Spleen (tissue), 7 donors: ENCODE measurements around the gene NUDT8.

Experiments used
- POLR2A ChIP-seq, 3 donors: fragments of 450-650 bp; IDR thresholded peaks; one replicate each; pipeline ENCODE4 v1.5.1; 2017; ENCODE audit warnings: antibody characterized with exemption in 3 of 3, mild to moderate bottlenecking in 1 of 3
- TF ChIP-seq, protein P1 (sequence below), 11 experiments: fragments of 200-600 bp in 7 of 11; fragments of 450-650 bp in 4 of 11; sonication (generic) in 4 of 11; IDR thresholded peaks in 8 of 11; conservative IDR thresholded peaks in 3 of 11; 1 replicate in 7 of 11; 2 replicates in 4 of 11; pipeline versions ENCODE4 v1.4.0 to v1.8.0; 2016 to 2021; ENCODE audit warnings: antibody characterized with exemption in 11 of 11, inconsistent platforms in 4 of 11, mild to moderate bottlenecking in 1 of 11
- donor health status: DM: no; HTN: no; CAD: no; lungs with moderate emphysema.
- donor health status: DM: no; HTN: no; CAD: no.
- donor health status: DM: no; HTN: no; CAD: no.

DNA sequence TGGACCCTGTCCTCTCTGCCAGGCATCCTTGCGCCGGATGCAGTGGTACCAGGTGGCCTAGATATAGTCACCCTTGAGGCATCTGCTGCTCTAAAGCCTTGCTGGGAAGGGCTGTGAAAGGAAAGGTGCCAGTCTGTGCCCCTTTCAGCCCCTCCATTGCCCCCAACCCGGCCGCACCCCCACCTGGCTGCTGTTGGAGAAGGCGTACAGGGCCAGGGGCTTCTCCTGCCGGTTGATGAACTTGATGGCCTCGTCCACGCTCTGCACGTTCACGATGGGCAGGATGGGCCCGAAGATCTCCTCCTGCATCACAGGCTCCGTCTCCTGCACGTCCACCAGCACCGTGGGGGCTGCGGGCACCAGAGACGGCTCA lies 34.5 kb upstream of the NUDT8 start:
- TF ChIP-seq, protein P1, sequence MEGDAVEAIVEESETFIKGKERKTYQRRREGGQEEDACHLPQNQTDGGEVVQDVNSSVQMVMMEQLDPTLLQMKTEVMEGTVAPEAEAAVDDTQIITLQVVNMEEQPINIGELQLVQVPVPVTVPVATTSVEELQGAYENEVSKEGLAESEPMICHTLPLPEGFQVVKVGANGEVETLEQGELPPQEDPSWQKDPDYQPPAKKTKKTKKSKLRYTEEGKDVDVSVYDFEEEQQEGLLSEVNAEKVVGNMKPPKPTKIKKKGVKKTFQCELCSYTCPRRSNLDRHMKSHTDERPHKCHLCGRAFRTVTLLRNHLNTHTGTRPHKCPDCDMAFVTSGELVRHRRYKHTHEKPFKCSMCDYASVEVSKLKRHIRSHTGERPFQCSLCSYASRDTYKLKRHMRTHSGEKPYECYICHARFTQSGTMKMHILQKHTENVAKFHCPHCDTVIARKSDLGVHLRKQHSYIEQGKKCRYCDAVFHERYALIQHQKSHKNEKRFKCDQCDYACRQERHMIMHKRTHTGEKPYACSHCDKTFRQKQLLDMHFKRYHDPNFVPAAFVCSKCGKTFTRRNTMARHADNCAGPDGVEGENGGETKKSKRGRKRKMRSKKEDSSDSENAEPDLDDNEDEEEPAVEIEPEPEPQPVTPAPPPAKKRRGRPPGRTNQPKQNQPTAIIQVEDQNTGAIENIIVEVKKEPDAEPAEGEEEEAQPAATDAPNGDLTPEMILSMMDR (IDR thresholded peaks at IDR 0.05 in 8 of 11, conservative IDR thresholded peaks at IDR 0.05 in 3 of 11): no peak
- no peak for TF ChIP-seq POLR2A (IDR thresholded peaks at IDR 0.05)
